DND-41 (cell line): ENCODE measurements around the gene TMEM106B.
"Not testable (repeated sequence)": the region's sequence is repeated elsewhere in the genome, so short reads cannot be mapped to it uniquely, and the experiment has no call there.

Experiments
- ATAC-seq: fragments of 200-7000 bp; cut with Tn5 transposase; 3 replicates; pipeline ENCODE4 v1.9.1; 2021; ENCODE audit warnings: low read depth; ENCODE audit not compliant: insufficient read depth
- DNase-seq: peaks from one replicate; pipeline ENCODE4 v3.0.0-alpha.2; 2020
- H2AFZ ChIP-seq: 2 replicates; pipeline ENCODE4 v1.6.0; 2012; ENCODE audit warnings: low read depth, low read length
- H3K27ac ChIP-seq: 2 replicates; pipeline ENCODE4 v1.5.1; 2012; ENCODE audit warnings: low read length, inconsistent platforms
- H3K27me3 ChIP-seq: fragments of 200-600 bp; sonication (generic); 2 replicates; pipeline ENCODE4 v1.6.0; 2012; ENCODE audit warnings: low read length, mild to moderate bottlenecking, inconsistent platforms; ENCODE audit not compliant: insufficient read depth, poor library complexity
- H3K36me3 ChIP-seq: 2 replicates; pipeline ENCODE4 v1.5.1; 2012; ENCODE audit warnings: low read length, inconsistent platforms; ENCODE audit not compliant: insufficient read depth
- H3K4me1 ChIP-seq: 2 replicates; pipeline ENCODE4 v1.5.1; 2012; ENCODE audit warnings: mild to moderate bottlenecking, low read length; ENCODE audit not compliant: insufficient read depth
- H3K4me2 ChIP-seq: 2 replicates; pipeline ENCODE4 v1.6.0; 2012; ENCODE audit warnings: mild to moderate bottlenecking, moderate library complexity, low read length, inconsistent platforms; ENCODE audit not compliant: insufficient read depth
- H3K4me3 ChIP-seq, 2 experiments: fragments of 200-600 bp in 1 of 2; shearing (Covaris generic) in 1 of 2; 2 replicates each; pipeline ENCODE4 v1.5.1; 2012 to 2016; ENCODE audit warnings: inconsistent platforms in 2 of 2, low read length in 2 of 2, mild to moderate bottlenecking in 2 of 2, low read depth in 1 of 2, moderate library complexity in 1 of 2
- H3K79me2 ChIP-seq: 2 replicates; pipeline ENCODE4 v1.6.0; 2012; ENCODE audit warnings: low read length, inconsistent platforms; ENCODE audit not compliant: insufficient read depth
- H3K9ac ChIP-seq: 2 replicates; pipeline ENCODE4 v1.6.0; 2012; ENCODE audit warnings: low read depth, mild to moderate bottlenecking, inconsistent platforms, low read length, moderate library complexity
- H3K9me3 ChIP-seq: 2 replicates; pipeline ENCODE4 v1.5.1; 2012; ENCODE audit warnings: low read length, moderate library complexity, mild to moderate bottlenecking, inconsistent platforms; ENCODE audit not compliant: insufficient read depth, severe bottlenecking
- H4K20me1 ChIP-seq: 2 replicates; pipeline ENCODE4 v1.6.0; 2012; ENCODE audit warnings: low read length; ENCODE audit not compliant: insufficient read depth
- EZH2 ChIP-seq: IDR thresholded peaks from 3 replicates; pipeline ENCODE4 v1.6.1; 2012; ENCODE audit warnings: borderline replicate concordance, low read depth, mild to moderate bottlenecking, moderate library complexity, low read length, inconsistent platforms; ENCODE audit not compliant: severe bottlenecking
- TF ChIP-seq, protein P1 (sequence below): IDR thresholded peaks from 2 replicates; pipeline ENCODE4 v1.5.1; 2012; ENCODE audit warnings: borderline replicate concordance, low read length, moderate library complexity, mild to moderate bottlenecking; ENCODE audit not compliant: poor library complexity, severe bottlenecking; ENCODE audit errors: extremely low read depth

TMEM106B gene

DNA sequence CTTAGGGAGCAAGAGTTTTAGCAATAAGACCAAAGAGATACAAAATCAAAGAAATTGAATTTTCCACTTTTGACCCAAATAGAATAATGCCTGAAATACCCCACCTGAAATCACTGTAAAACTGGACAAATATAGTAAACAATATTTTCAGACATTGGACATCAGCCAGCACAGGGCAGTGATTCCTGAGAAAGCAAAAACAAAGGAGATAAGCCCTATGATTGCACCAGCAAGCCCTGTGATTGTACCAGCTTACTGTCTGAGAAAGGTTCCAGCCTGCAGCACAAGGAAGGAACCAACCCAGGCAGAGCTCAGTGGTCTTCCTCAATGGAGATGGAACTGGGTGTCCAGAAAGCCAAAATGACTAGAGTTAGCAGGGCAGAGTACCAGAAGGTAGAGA lies 10.3 kb downstream of the TMEM106B start:
- no peak overlapping the region for H3K27ac ChIP-seq
- no peaks in the 10 kb centered on the region for H3K36me3 ChIP-seq

DNA sequence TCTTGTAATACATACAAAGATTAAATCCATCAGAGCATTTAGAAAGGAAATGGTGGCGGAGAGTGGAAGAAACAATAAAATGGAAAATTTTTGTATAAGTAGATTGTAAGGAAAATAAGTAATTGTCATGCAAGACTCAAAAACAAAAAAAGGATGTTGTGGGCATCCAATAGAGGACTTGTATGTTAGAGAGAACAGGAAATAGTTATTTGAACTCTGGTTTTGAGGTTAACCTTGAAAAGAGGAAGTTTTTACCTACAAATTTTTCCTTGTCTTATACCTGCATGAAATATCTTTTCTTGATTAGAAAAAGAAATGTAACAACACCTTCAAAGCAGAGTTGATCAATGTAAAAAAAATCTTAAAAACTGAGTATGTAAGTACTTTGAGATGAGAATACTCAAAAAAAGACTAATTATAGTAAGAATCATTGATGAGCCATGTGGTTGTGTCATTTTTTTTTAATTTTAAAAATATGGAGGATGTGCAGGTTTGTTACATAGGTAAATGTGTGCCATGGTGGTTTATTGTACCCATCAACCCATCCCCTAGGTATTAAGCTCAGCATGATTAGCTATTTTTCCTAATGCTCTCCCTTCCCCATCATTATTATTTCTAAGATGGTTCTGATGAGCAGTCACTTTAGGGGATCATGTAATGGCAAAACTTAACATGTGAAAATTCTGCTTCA lies 11.9 kb downstream of the TMEM106B start:
- H3K9ac ChIP-seq, result no peak overlapping the region
- DNase-seq (no peak), ATAC-seq (peak; percentile 53; the same call in 1 of the 3 replicates)
- peak overlapping the region; percentile 12; the same call in 1 of the 2 replicates for H3K4me2 ChIP-seq
- no peaks in the 10 kb centered on the region for H3K36me3 ChIP-seq
- no peaks in the 10 kb centered on the region for H3K27me3 ChIP-seq
- H2AFZ ChIP-seq, result no peak overlapping the region
- no peak overlapping the region for H3K27ac ChIP-seq
- no peaks in the 10 kb centered on the region for H4K20me1 ChIP-seq
- no peak for TF ChIP-seq EZH2
- TF ChIP-seq, protein P1, sequence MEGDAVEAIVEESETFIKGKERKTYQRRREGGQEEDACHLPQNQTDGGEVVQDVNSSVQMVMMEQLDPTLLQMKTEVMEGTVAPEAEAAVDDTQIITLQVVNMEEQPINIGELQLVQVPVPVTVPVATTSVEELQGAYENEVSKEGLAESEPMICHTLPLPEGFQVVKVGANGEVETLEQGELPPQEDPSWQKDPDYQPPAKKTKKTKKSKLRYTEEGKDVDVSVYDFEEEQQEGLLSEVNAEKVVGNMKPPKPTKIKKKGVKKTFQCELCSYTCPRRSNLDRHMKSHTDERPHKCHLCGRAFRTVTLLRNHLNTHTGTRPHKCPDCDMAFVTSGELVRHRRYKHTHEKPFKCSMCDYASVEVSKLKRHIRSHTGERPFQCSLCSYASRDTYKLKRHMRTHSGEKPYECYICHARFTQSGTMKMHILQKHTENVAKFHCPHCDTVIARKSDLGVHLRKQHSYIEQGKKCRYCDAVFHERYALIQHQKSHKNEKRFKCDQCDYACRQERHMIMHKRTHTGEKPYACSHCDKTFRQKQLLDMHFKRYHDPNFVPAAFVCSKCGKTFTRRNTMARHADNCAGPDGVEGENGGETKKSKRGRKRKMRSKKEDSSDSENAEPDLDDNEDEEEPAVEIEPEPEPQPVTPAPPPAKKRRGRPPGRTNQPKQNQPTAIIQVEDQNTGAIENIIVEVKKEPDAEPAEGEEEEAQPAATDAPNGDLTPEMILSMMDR, result no peak
- no peaks in the 10 kb centered on the region for H3K9me3 ChIP-seq
- H3K79me2 ChIP-seq, result no peaks in the 10 kb centered on the region
- H3K4me1 ChIP-seq, result peaks cover 12% of the 10 kb centered on the region
- no peak overlapping the region for H3K4me3 ChIP-seq

More for the DNA sequence above, 10.3 kb downstream of the TMEM106B start:
- no peaks in the 10 kb centered on the region for H4K20me1 ChIP-seq
- H2AFZ ChIP-seq, result no peak overlapping the region
- no peaks in the 10 kb centered on the region for H3K9me3 ChIP-seq
- H3K27me3 ChIP-seq, result no peaks in the 10 kb centered on the region
- H3K4me1 ChIP-seq, result peaks cover 12% of the 10 kb centered on the region
- H3K79me2 ChIP-seq, result no peaks in the 10 kb centered on the region
- H3K4me2 ChIP-seq, result no peak overlapping the region
- ATAC-seq (no peak), DNase-seq (no peak)
- TF ChIP-seq EZH2, result no peak
- TF ChIP-seq, protein P1, result no peak
- no peak overlapping the region for H3K4me3 ChIP-seq
- H3K9ac ChIP-seq, result no peak overlapping the region

DNA sequence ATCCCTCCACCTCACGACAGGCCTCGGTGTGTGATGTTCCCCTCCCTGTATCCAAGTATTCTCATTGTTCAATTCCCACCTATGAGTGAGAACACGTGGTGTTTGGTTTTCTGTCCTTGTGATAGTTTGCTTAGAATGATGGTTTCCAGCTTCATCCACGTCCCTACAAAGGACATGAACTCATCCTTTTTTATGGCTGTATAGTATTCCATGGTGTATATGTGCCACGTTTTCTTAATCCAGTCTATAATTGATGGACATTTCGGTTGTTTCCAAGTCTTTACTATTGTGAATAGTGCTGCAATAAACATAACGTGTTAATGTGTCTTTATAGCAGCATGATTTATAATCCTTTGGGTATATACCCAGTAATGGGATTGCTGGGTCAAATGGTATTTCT lies 13.9 kb downstream of the TMEM106B start:
- H3K4me2 ChIP-seq, H3K4me3 ChIP-seq, H3K9me3 ChIP-seq, H3K27ac ChIP-seq, ATAC-seq, H3K36me3 ChIP-seq, H4K20me1 ChIP-seq, DNase-seq, H3K79me2 ChIP-seq, H2AFZ ChIP-seq, H3K27me3 ChIP-seq, H3K9ac ChIP-seq: not testable (repeated sequence)
- peaks cover 12% of the 10 kb centered on the region for H3K4me1 ChIP-seq

GRCh38 chr7:12226756-12227155 lies 15.7 kb downstream of the TMEM106B start:
- no peak overlapping the region for H3K27ac ChIP-seq
- H4K20me1 ChIP-seq, result no peaks in the 10 kb centered on the region
- no peaks in the 10 kb centered on the region for H3K9me3 ChIP-seq
- no peak overlapping the region for H3K4me2 ChIP-seq
- no peaks in the 10 kb centered on the region for H3K27me3 ChIP-seq
- no peak overlapping the region for H3K4me3 ChIP-seq
- H3K79me2 ChIP-seq, result no peaks in the 10 kb centered on the region
- no peak overlapping the region for H3K9ac ChIP-seq
- H3K4me1 ChIP-seq, result peaks cover 12% of the 10 kb centered on the region
- TF ChIP-seq, protein P1, result no peak
- TF ChIP-seq EZH2, result no peak
- no peak overlapping the region for H2AFZ ChIP-seq
- DNase-seq (no peak), ATAC-seq (no peak)
- H3K36me3 ChIP-seq, result no peaks in the 10 kb centered on the region
